GM15510 (cell line): ENCODE results near the gene DTNB.

Source experiments
- POLR2A ChIP-seq: IDR thresholded peaks from 3 replicates; pipeline ENCODE4 v1.6.1; 2011; ENCODE audit warnings: borderline replicate concordance; ENCODE audit not compliant: insufficient read length; ENCODE audit errors: extremely low read depth

Gene DTNB

GRCh38 chr2:25377822-25378421 lies 295.5 kb downstream of the DTNB start:
- no peak for TF ChIP-seq POLR2A

GRCh38 chr2:25376750-25377621 lies 296.4 kb downstream of the DTNB start:
- peak; percentile 37 for TF ChIP-seq POLR2A

DNA sequence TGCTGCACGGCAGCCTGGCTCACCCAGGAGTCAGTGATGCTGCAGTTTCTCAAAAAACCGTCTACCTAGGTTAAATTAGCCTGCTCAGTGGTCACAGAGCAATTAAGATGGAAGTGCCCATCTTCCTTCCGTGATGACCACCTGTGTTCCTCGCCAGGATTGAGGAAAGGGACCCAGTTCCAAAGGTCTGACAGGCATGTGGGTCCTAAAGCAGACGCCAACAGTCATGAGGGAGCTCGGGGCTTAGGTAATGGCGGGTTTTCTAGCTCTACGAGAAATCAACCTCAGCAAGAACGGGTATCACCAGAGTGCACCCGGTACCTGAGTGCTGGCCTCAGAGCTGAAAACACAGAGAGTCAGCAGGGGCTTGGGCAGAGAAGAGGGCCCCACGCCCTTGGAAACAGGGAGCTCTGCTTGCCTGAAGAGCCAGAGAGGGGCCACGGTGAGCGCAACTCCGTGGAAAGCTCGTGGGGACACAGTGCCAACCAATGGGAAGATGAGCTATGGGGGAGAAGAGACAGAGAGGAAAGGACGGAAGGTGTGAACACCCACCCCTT lies 297.3 kb downstream of the DTNB start:
- no peak for TF ChIP-seq POLR2A

DNA sequence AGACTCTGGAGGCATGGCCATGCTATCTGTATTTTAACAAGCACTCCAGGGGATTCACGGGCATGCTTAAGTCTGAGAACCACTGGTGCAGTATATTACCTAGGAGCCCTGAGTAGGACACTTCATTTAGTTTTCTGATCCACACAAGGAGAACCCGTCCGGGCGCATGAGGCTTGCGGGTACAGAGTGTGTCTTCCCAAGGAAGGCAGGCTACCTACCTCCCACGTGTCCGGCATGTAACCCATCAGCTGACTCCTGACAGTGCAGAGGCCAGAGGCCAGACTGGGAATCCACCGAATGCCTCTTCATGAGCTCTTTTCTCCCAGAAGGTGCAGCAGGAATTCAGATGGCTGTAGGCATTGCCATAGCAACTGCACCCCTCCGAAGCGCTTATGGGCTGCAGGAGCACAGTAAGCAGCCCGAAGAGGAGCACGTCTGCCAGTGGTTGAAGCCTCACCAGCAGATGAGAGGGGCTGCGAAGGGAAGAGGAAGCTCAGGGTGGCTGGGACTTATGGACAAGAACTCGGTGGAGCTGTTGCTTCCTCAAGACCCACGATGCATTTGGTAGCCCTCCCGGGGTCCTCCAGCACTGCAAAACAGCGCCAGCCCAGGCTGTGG lies 297.9 kb downstream of the DTNB start:
- no peak for TF ChIP-seq POLR2A

DNA sequence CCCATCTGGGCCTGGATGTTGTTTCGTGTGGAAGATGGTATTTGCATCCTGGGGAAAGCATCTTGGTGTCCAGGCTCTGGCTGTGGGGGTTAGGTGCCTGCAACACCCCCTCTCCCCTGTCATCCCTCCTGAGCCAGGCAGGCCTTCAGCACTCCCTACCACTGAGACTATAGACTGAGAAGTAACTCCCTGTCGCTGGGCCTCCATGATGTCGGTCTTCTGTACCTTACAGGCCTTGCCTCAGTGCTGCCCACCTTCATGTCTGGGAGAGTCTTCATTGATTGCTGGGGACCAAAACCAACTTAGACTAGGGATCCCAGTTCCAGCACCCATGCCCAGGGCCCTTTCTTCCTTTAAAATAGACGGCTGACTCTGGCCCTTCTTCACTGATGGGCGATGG lies 298.6 kb downstream of the DTNB start:
- TF ChIP-seq POLR2A, result no peak

GRCh38 chr2:25374411-25374810 lies 299.0 kb downstream of the DTNB start:
- no peak for TF ChIP-seq POLR2A

- no peak for TF ChIP-seq POLR2A
Measured at GRCh38 chr2:25373269-25373981, 300.0 kb downstream of the DTNB start.

DNA sequence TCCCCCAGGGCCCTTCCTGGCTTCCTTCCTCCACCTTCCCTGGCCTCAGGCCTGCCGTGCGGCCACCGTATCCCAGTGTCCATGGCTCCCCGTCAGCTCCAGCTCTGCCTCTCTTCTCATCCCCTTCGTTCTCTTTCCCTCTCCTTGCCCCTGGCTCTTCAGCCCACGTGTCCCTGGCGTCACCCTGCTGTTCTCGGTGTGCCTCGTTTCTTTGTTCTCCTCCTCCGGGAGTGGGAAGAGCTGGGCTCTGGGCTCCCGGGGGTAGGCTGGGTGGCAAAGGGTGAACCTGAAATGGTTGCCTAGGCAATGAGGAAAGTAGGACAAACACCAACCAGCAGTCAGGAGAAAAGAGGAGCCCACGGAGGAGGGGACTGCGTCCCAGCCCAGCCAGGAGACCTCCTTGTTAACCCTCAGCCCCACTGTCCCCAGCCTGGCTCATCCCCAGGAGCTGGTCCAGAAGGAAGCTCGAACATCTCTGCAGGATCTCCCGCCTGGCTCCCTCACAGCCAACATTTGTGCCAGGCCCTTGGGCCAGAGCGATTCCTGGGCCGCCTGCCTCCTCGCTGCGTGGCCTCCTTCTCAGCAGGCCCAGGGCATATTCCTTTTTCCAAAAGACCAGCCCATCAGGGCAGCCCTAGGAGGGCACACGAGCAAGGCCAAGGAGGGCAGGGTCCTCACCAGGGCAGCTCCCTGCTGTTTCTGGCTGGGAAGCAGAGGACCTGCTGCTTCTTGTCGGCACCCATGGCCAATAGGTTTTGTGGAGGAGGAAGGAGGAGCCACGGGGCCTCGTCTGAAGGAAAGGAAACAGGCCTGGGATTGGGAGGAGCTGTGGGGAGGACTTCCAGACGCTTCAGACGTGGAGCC lies 300.7 kb downstream of the DTNB start:
- no peak for TF ChIP-seq POLR2A

- no peak for TF ChIP-seq POLR2A
Measured at GRCh38 chr2:25371253-25372241, 301.8 kb downstream of the DTNB start.

DNA sequence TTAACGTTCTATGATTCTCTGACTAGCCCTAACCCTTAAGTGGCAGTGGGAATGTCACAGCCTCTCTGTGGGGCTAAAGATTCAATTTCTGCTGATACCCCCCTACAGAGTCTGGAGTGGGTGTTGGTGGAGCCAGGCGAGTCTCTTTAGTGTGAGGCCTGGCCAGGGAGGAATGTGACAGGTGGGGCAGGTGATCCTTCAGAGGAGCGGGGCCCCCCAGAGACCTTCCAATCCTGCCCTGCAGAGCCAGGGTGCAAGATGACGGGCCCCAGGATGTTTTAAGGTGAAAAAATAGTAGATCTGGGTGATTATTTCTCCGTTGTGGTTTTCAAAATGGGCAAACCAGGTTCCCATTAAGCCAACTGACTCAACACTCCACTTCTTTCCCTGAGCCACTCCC lies 303.5 kb downstream of the DTNB start:
- TF ChIP-seq POLR2A, result no peak

GRCh38 chr2:25369439-25369838 lies 303.9 kb downstream of the DTNB start:
- TF ChIP-seq POLR2A, result no peak

DNA sequence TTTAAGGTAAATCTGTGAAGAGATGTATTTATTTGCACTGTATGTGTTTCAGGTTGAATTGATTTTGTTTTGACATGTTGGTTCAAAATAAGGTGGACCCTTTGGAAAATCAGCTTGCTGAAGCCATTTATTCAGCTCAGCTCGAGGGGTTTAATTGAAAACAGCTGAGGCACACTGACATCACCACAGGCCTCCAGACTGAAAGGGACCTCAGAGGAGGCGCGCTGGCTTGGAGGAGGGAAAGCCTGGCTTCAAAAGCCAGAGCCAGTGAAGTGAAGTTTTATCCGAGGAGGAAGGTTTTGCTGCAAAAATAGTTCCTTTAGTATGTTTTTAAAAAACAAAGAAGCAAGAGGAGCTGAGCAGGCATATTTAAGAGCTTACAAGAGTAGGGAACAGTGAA lies 304.7 kb downstream of the DTNB start:
- TF ChIP-seq POLR2A, result no peak

DNA sequence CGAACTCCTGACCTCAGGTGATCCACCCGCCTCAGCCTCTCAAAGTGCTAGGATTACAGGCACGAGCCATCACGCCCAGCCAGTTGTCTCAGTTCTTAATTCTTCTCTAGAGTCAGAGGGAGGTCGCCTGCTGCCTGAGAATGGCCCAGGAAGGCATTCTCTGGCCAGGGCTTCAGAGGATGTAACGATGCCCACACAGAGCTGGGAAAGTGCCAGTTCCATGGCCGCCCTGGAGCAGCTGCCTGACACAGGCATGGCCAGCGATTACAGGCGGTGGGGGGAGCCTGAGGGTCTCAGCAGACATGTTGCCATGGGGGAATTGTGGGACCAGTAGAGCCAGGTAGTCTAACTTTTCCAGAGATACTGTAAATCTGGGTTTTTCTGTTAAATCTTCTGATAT lies 306.1 kb downstream of the DTNB start:
- TF ChIP-seq POLR2A, result no peak
